ENCODE data around the gene EIF2B2. TPM values are rescaled to one million over a fixed set of nuclear protein-coding genes. Genes with fewer than 3 reads are reported as not detected.
A peak's percentile ranks its signal among the peaks of the same experiment; 100 is the strongest.

Gene EIF2B2
- total and polyA plus RNA-seq, 4 donors = 19.6 to 45.2 (median 35.0) TPM

- TF ChIP-seq CTCF (IDR thresholded peaks at IDR 0.05; ENCODE audit: control extremely low read depth, extremely low read depth) = no peak
- H3K9me3 ChIP-seq (ENCODE audit: control insufficient read depth in 4 of 4, insufficient read depth in 3 of 4, low read length in 3 of 4) = no peaks in the 10 kb centered on the region
- H3K4me3 ChIP-seq = no peak overlapping the region
- WGBS, 2 donors = 76 to 85% methylated on average over 6 of the region's 6 CpGs
- no peak for ATAC-seq (ENCODE audit: insufficient read depth, low FRiP score)
- H3K27ac ChIP-seq (ENCODE audit: low read depth in 1 of 2, low read length in 1 of 2) = no peak overlapping the region
- DNase-seq = peak; percentile 36 to 75 (median 69)
- peak overlapping the region in 1 of 2 donors; percentile 59 for H3K9ac ChIP-seq (ENCODE audit: insufficient read depth in 1 of 2, low read length in 2 of 2)
- H3K27me3 ChIP-seq (ENCODE audit: control insufficient read depth in 3 of 3, insufficient read depth in 3 of 3, low read length in 2 of 3) = no peaks in the 10 kb centered on the region
- peaks cover 5 to 21% (median 8%) of the 10 kb centered on the region in 4 donors for H3K36me3 ChIP-seq (ENCODE audit: control insufficient read depth in 4 of 4, insufficient read depth in 4 of 4, low read length in 4 of 4)
- peaks cover 3 to 53% (median 11%) of the 10 kb centered on the region in 5 donors for H3K4me1 ChIP-seq (ENCODE audit: control insufficient read depth in 5 of 5, insufficient read depth in 5 of 5, low read length in 5 of 5)
These were observed 39.3 kb downstream of the EIF2B2 start for GRCh38 chr14:75042035-75042434.

- no peak for TF ChIP-seq CTCF (IDR thresholded peaks at IDR 0.05; ENCODE audit: control extremely low read depth, extremely low read depth)
- Histone ChIP-seq H3K27me3 (ENCODE audit: control insufficient read depth in 3 of 3, insufficient read depth in 3 of 3, low read length in 2 of 3) (no peaks in the 10 kb centered on the region), H3K27ac (ENCODE audit: low read depth in 1 of 2, low read length in 1 of 2) (no peak overlapping the region), H3K9ac (ENCODE audit: insufficient read depth in 1 of 2, low read length in 2 of 2) (peak overlapping the region in 1 of 2 donors; percentile 27), H3K4me3 (no peak overlapping the region), H3K9me3 (ENCODE audit: control insufficient read depth in 4 of 4, insufficient read depth in 3 of 4, low read length in 3 of 4) (no peaks in the 10 kb centered on the region), H3K4me1 (ENCODE audit: control insufficient read depth in 5 of 5, insufficient read depth in 5 of 5, low read length in 5 of 5) (peaks cover 6 to 64% (median 11%) of the 10 kb centered on the region in 5 donors), H3K36me3 (ENCODE audit: control insufficient read depth in 4 of 4, insufficient read depth in 4 of 4, low read length in 4 of 4) (peaks cover 2 to 10% (median 4%) of the 10 kb centered on the region in 4 donors)
- no peak for ATAC-seq (ENCODE audit: insufficient read depth, low FRiP score)
- WGBS, 2 donors = 4 to 5% methylated on average over 2 of the region's 2 CpGs
- peak in 2 of 3 donors; percentile 82 to 88 for DNase-seq
These were observed 41.6 kb downstream of the EIF2B2 start for GRCh38 chr14:75044322-75044721.

- Histone ChIP-seq H3K36me3 (ENCODE audit: control insufficient read depth in 4 of 4, insufficient read depth in 4 of 4, low read length in 4 of 4) (peaks cover 2 to 11% (median 4%) of the 10 kb centered on the region in 4 donors), H3K9me3 (ENCODE audit: control insufficient read depth in 4 of 4, insufficient read depth in 3 of 4, low read length in 3 of 4) (no peaks in the 10 kb centered on the region), H3K4me3 (no peak overlapping the region), H3K27ac (ENCODE audit: low read depth in 1 of 2, low read length in 1 of 2) (no peak overlapping the region), H3K27me3 (ENCODE audit: control insufficient read depth in 3 of 3, insufficient read depth in 3 of 3, low read length in 2 of 3) (no peaks in the 10 kb centered on the region), H3K4me1 (ENCODE audit: control insufficient read depth in 5 of 5, insufficient read depth in 5 of 5, low read length in 5 of 5) (peaks cover 6 to 68% (median 11%) of the 10 kb centered on the region in 5 donors), H3K9ac (ENCODE audit: insufficient read depth in 1 of 2, low read length in 2 of 2) (no peak overlapping the region)
- peak; percentile 64 to 95 (median 94) for DNase-seq
- ATAC-seq (ENCODE audit: insufficient read depth, low FRiP score) = no peak
- whole genome bisulfite sequencing, 2 donors = 63 to 70% methylated on average over 8 of the region's 8 CpGs
- TF ChIP-seq CTCF (IDR thresholded peaks at IDR 0.05; ENCODE audit: control extremely low read depth, extremely low read depth) = no peak
These were observed 42.0 kb downstream of the EIF2B2 start for GRCh38 chr14:75044752-75045151.

- Histone ChIP-seq H3K27me3 (ENCODE audit: control insufficient read depth in 3 of 3, insufficient read depth in 3 of 3, low read length in 2 of 3) (no peaks in the 10 kb centered on the region), H3K36me3 (ENCODE audit: control insufficient read depth in 4 of 4, insufficient read depth in 4 of 4, low read length in 4 of 4) (peaks cover 2 to 9% (median 3%) of the 10 kb centered on the region in 4 donors), H3K9ac (ENCODE audit: insufficient read depth in 1 of 2, low read length in 2 of 2) (no peak overlapping the region), H3K27ac (ENCODE audit: low read depth in 1 of 2, low read length in 1 of 2) (no peak overlapping the region), H3K4me3 (no peak overlapping the region), H3K9me3 (ENCODE audit: control insufficient read depth in 4 of 4, insufficient read depth in 3 of 4, low read length in 3 of 4) (no peaks in the 10 kb centered on the region), H3K4me1 (ENCODE audit: control insufficient read depth in 5 of 5, insufficient read depth in 5 of 5, low read length in 5 of 5) (peaks cover 6 to 71% (median 10%) of the 10 kb centered on the region in 5 donors)
- WGBS, 2 donors = 76 to 88% methylated on average over 5 of the region's 5 CpGs
- TF ChIP-seq CTCF (IDR thresholded peaks at IDR 0.05; ENCODE audit: control extremely low read depth, extremely low read depth) = no peak
- no peak for ATAC-seq (ENCODE audit: insufficient read depth, low FRiP score)
- DNase-seq = no peak
These were observed 43.6 kb downstream of the EIF2B2 start for GRCh38 chr14:75046275-75046674.

Measured in lung (tissue), 12 donors.